ENCODE measurements around the gene ASB3.
"Not testable (repeated sequence)": the region's sequence is repeated elsewhere in the genome, so short reads cannot be mapped to it uniquely, and the experiment has no call there.

ASB3 gene

GRCh38 chr2:53786352-53786704 lies 425 bp downstream of the ASB3 start:
- DNase-seq, result no peak

GRCh38 chr2:53785366-53785765 lies 1.4 kb downstream of the ASB3 start:
- DNase-seq, result no peak

GRCh38 chr2:53784436-53784835 lies 2.3 kb downstream of the ASB3 start:
- no peak for DNase-seq

- no peak for DNase-seq
These were observed 4.1 kb downstream of the ASB3 start for GRCh38 chr2:53782676-53783075.

GRCh38 chr2:53780056-53780455 lies 6.7 kb downstream of the ASB3 start:
- DNase-seq, result no peak

GRCh38 chr2:53778536-53779162 lies 8.1 kb downstream of the ASB3 start:
- no peak for DNase-seq

- no peak for DNase-seq
These were observed 9.6 kb downstream of the ASB3 start for GRCh38 chr2:53777134-53777533.

GRCh38 chr2:53770264-53770663 lies 16.5 kb downstream of the ASB3 start:
- DNase-seq, result no peak

GRCh38 chr2:53769318-53769945 lies 17.3 kb downstream of the ASB3 start:
- DNase-seq, result no peak

GRCh38 chr2:53768242-53768542 lies 18.6 kb downstream of the ASB3 start:
- no peak for DNase-seq

GRCh38 chr2:53767405-53768241 lies 19.1 kb downstream of the ASB3 start, which contains the start of gene CHAC2:
Gene CHAC2 (plus strand): TSS chr2:53767804. CDS start chr2:53767887, 83 bp downstream.
- DNase-seq, result peak; percentile 76

GRCh38 chr2:53765767-53766166 lies 21.0 kb downstream of the ASB3 start:
- no peak for DNase-seq

- not testable (repeated sequence) for DNase-seq
These were observed 29.5 kb downstream of the ASB3 start for GRCh38 chr2:53757206-53757605.

- no peak for DNase-seq
These were observed 30.1 kb downstream of the ASB3 start for GRCh38 chr2:53756644-53757043.

GRCh38 chr2:53755121-53755520 lies 31.6 kb downstream of the ASB3 start:
- DNase-seq, result no peak

GRCh38 chr2:53753041-53753440 lies 33.7 kb downstream of the ASB3 start:
- no peak for DNase-seq

GRCh38 chr2:53752385-53752784 lies 34.4 kb downstream of the ASB3 start:
- DNase-seq, result no peak

GRCh38 chr2:53751728-53752127 lies 35.0 kb downstream of the ASB3 start:
- no peak for DNase-seq

- DNase-seq, result no peak
These were observed 36.5 kb downstream of the ASB3 start for GRCh38 chr2:53750041-53750768.

GRCh38 chr2:53744395-53745065 lies 42.2 kb downstream of the ASB3 start:
- no peak for DNase-seq

GRCh38 chr2:53740170-53740569 lies 46.6 kb downstream of the ASB3 start:
- no peak for DNase-seq

GRCh38 chr2:53739032-53739431 lies 47.7 kb downstream of the ASB3 start:
- DNase-seq, result no peak

- no peak for DNase-seq
These were observed 49.7 kb downstream of the ASB3 start for GRCh38 chr2:53737091-53737490.

Measured in activated gamma-delta T cell (primary cell).